HG03469 (cell line): ENCODE data around the gene FAM131B.

Experiments used
- ATAC-seq: cut with Tn5 transposase; IDR thresholded peaks from one replicate; pipeline ENCODE4 v1.9.1; 2021; ENCODE audit warnings: mild to moderate bottlenecking, moderate library complexity, moderate number of reproducible peaks; ENCODE audit not compliant: unreplicated experiment

Gene FAM131B

GRCh38 chr7:143325240-143325639 lies 37.3 kb downstream of the FAM131B start:
- no peak for ATAC-seq

- no peak for ATAC-seq
These were observed 38.9 kb downstream of the FAM131B start for GRCh38 chr7:143323653-143324052.

- ATAC-seq = no peak
These were observed 39.5 kb downstream of the FAM131B start for GRCh38 chr7:143322760-143323633.

- no peak for ATAC-seq
These were observed 40.8 kb downstream of the FAM131B start for GRCh38 chr7:143321734-143322133.

DNA sequence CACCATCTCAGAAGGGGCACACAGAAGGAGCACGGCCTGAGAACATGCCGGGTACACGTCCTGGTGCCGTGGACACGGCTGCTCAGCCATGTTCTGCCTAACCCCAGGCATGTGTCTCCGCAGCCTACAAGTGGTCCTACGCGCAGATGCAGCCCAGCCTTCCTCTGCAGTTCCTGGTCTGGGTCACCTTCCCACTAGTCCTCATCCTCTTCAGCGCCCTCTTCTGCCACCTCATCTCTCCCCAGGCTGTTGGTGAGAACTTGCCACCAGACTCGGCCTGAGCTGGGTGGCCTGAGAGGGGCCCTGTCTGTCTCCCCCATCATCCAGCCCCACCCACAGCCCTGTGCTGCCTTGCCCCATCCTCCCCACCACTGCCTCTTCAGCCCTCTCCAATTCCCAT lies 41.3 kb downstream of the FAM131B start:
- no peak for ATAC-seq

GRCh38 chr7:143320620-143321019 lies 41.9 kb downstream of the FAM131B start:
- ATAC-seq = no peak

DNA sequence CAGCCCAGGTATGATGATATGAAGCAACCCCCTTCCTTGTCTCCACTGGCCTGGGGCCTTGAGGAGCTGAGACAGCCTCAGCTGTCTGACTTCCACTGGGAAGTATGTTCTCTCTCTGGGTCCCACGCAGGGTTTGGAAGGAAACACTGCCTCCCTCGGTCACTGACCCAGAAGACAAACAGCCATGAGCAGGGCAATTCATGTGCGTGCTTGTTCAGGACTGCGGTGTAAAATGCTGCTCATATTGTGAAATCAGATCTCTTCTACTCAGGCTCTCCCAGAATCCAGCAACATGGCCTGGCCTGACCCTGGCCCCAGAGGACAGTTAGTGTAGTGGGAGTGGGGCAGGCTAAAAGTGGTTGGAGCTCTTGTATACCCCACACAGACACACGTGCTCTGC lies 43.9 kb downstream of the FAM131B start:
- no peak for ATAC-seq

DNA sequence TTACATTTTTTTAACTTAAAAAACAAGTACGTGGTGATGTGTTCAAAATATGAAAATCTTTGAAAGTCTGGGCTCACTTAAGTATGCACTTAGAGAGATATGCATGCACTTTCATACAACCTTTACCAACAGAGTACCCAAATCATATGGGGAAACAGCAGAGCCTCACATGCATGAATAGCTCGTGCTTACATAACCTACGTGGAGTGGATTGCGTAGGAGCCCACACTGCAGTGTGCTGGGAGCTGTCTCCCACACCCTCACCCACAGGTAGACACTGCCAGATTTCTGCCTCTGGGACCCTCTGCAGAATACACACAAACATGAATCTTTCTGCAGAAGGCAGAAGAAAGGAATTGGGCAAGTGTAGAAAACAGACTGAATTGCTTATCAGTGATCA lies 46.0 kb downstream of the FAM131B start:
- ATAC-seq = no peak

- no peak for ATAC-seq
These were observed 46.7 kb downstream of the FAM131B start, which contains the start of gene CLCN1 for GRCh38 chr7:143315776-143316175. Gene CLCN1, plus strand, starts transcription at chr7:143316111. Its CDS starts 102 bp downstream, at chr7:143316213.

- ATAC-seq = no peak
These were observed 48.4 kb downstream of the FAM131B start for GRCh38 chr7:143314127-143314526.

DNA sequence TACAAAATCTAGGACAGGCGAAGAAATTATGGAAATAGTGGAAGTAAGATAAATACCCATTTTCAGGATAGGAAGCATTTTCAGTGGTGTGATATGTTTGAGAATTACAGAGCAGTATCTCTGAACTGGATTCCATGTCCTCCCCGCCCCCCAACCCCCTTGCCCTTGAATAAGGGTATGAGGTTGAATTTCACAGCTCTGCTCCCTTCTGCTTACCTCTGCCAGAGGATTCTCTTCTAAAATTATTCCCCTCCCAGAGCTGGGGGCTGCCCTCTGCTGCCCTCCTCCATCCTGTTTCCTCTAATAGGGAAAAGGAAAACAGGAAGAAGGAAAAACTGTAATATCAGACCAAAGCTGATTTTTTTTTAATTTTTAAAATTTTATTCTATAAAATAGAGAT lies 53.9 kb downstream of the FAM131B start:
- no peak for ATAC-seq

- no peak for ATAC-seq
These were observed 57.0 kb downstream of the FAM131B start for GRCh38 chr7:143305423-143306070.

GRCh38 chr7:143304938-143305337 lies 57.6 kb downstream of the FAM131B start:
- ATAC-seq = no peak

GRCh38 chr7:143303733-143304132 lies 58.8 kb downstream of the FAM131B start:
- no peak for ATAC-seq
